Mesenchymal stem cell (in vitro differentiated cells and primary cell): ENCODE data around the gene COL23A1.
A peak's percentile ranks its signal among the peaks of the same experiment; 100 is the strongest.

ENCODE experiments used
- DNase-seq: peaks from one replicate; pipeline ENCODE4 v3.0.0-alpha.2; 2013
- H2AFZ ChIP-seq: one replicate; pipeline ENCODE4 v1.6.1; 2013; ENCODE audit warnings: low read depth, mild to moderate bottlenecking, control low read depth, inconsistent platforms, low read length, moderate library complexity
- H2AK5ac ChIP-seq: 2 replicates; pipeline ENCODE4 v1.6.1; 2013; ENCODE audit warnings: low read length, moderate library complexity, mild to moderate bottlenecking, inconsistent platforms; ENCODE audit not compliant: severe bottlenecking
- H2BK120ac ChIP-seq: one replicate; pipeline ENCODE4 v1.6.1; 2013; ENCODE audit warnings: low read depth, mild to moderate bottlenecking, inconsistent platforms, low read length, moderate library complexity
- H2BK12ac ChIP-seq, 2 experiments: one replicate each; pipeline ENCODE4 v1.6.1; 2013; ENCODE audit warnings: inconsistent platforms in 2 of 2, low read length in 2 of 2, mild to moderate bottlenecking in 2 of 2, moderate library complexity in 2 of 2, control low read depth in 1 of 2
- H2BK15ac ChIP-seq: one replicate; pipeline ENCODE4 v1.6.1; 2013; ENCODE audit warnings: mild to moderate bottlenecking, low read depth, inconsistent platforms; ENCODE audit not compliant: poor library complexity, severe bottlenecking
- H2BK5ac ChIP-seq: 2 replicates; pipeline ENCODE4 v1.6.1; 2013; ENCODE audit warnings: low read depth, mild to moderate bottlenecking, low read length, control low read depth, inconsistent platforms; ENCODE audit not compliant: poor library complexity, severe bottlenecking
- H3K14ac ChIP-seq, 2 experiments: one replicate each; pipeline ENCODE4 v1.6.1; 2013; ENCODE audit warnings: inconsistent platforms in 2 of 2, low read length in 2 of 2, control low read depth in 1 of 2, mild to moderate bottlenecking in 1 of 2, moderate library complexity in 1 of 2
- H3K18ac ChIP-seq, 2 experiments: one replicate each; pipeline ENCODE4 v1.6.1; 2013; ENCODE audit warnings: inconsistent platforms in 2 of 2, low read length in 2 of 2, control low read depth in 1 of 2, low read depth in 1 of 2, mild to moderate bottlenecking in 1 of 2
- H3K23ac ChIP-seq, 2 experiments: one replicate each; pipeline ENCODE4 v1.6.1; 2013; ENCODE audit warnings: inconsistent platforms in 2 of 2, low read length in 2 of 2, mild to moderate bottlenecking in 2 of 2, moderate library complexity in 2 of 2, control low read depth in 1 of 2
- H3K27ac ChIP-seq: 2 replicates; pipeline ENCODE4 v1.5.1; 2013; ENCODE audit warnings: mild to moderate bottlenecking, moderate library complexity, low read length, control low read depth, inconsistent platforms; ENCODE audit not compliant: poor library complexity, severe bottlenecking
- H3K27me3 ChIP-seq, 2 experiments: 2 replicates each; pipeline versions ENCODE4 v1.6.1 to v1.7.0; 2013; ENCODE audit warnings: low read length in 2 of 2, mild to moderate bottlenecking in 2 of 2, moderate library complexity in 2 of 2, control low read depth in 1 of 2, inconsistent platforms in 1 of 2; ENCODE audit not compliant: control insufficient read depth in 1 of 2, insufficient read depth in 1 of 2
- H3K36me3 ChIP-seq, 2 experiments: 2 replicates each; pipeline versions ENCODE4 v1.6.1 to v1.7.0; 2013; ENCODE audit warnings: low read length in 2 of 2, control low read depth in 1 of 2, inconsistent platforms in 1 of 2, low read depth in 1 of 2, mild to moderate bottlenecking in 1 of 2; ENCODE audit not compliant: insufficient read depth in 2 of 2, control insufficient read depth in 1 of 2
- H3K4ac ChIP-seq, 2 experiments: one replicate each; pipeline ENCODE4 v1.6.1; 2013; ENCODE audit warnings: inconsistent platforms in 2 of 2, low read length in 2 of 2, mild to moderate bottlenecking in 2 of 2, moderate library complexity in 2 of 2, control low read depth in 1 of 2, low read depth in 1 of 2
- H3K4me1 ChIP-seq: 2 replicates; pipeline ENCODE4 v1.6.1; 2013; ENCODE audit warnings: low read depth, low read length, control low read depth; ENCODE audit not compliant: control insufficient read depth, insufficient read depth
- H3K4me2 ChIP-seq: 2 replicates; pipeline ENCODE4 v1.6.1; 2013; ENCODE audit warnings: low read length, mild to moderate bottlenecking, inconsistent platforms; ENCODE audit not compliant: poor library complexity, severe bottlenecking
- H3K4me3 ChIP-seq, 2 experiments: 2 replicates each; pipeline versions ENCODE4 v1.5.1 to v1.7.0; 2013; ENCODE audit warnings: low read length in 2 of 2, mild to moderate bottlenecking in 2 of 2, control low read depth in 1 of 2, low read depth in 1 of 2; ENCODE audit not compliant: insufficient read depth in 1 of 2
- H3K79me1 ChIP-seq: replicated peaks from 2 replicates; pipeline ENCODE4 v1.6.1; 2013; ENCODE audit warnings: mild to moderate bottlenecking, control low read depth, low read length, inconsistent platforms; ENCODE audit not compliant: poor library complexity, severe bottlenecking
- H3K9ac ChIP-seq: 2 replicates; pipeline ENCODE4 v1.7.0; 2013; ENCODE audit warnings: mild to moderate bottlenecking, low read length, moderate library complexity
- H3K9me3 ChIP-seq: 2 replicates; pipeline ENCODE4 v1.7.0; 2013; ENCODE audit warnings: mild to moderate bottlenecking, low read length; ENCODE audit not compliant: control insufficient read depth
- H4K8ac ChIP-seq: one replicate; pipeline ENCODE4 v1.6.1; 2013; ENCODE audit warnings: inconsistent platforms, mild to moderate bottlenecking, low read length, moderate library complexity
- H4K91ac ChIP-seq: one replicate; pipeline ENCODE4 v1.6.1; 2013; ENCODE audit warnings: mild to moderate bottlenecking, low read length, inconsistent platforms
- WGBS: methylation state at CpG from one replicate; pipeline ENCODE4 v1.1.7; 2013; ENCODE audit warnings: mixed read lengths; 5-methylcytosine and 5-hydroxymethylcytosine counted together

COL23A1 gene

GRCh38 chr5:178202541-178202940, 387.7 kb downstream of the COL23A1 start:
- H3K36me3 ChIP-seq, result peaks cover 13 to 20% of the 10 kb centered on the region in 2 experiments
- H2AK5ac ChIP-seq, result no peak overlapping the region
- no peaks in the 10 kb centered on the region for H3K27me3 ChIP-seq
- H3K4ac ChIP-seq, result no peak overlapping the region
- H2BK12ac ChIP-seq, result no peak overlapping the region
- H3K27ac ChIP-seq, result no peak overlapping the region
- no peak overlapping the region for H2BK120ac ChIP-seq
- H2BK5ac ChIP-seq, result no peak overlapping the region
- H3K4me3 ChIP-seq, result no peak overlapping the region
- H3K18ac ChIP-seq, result no peak overlapping the region
- no peaks in the 10 kb centered on the region for H3K9me3 ChIP-seq
- no peak for DNase-seq
- no peak overlapping the region for H3K14ac ChIP-seq
- peaks cover 2% of the 10 kb centered on the region for H3K79me1 ChIP-seq
- no peak overlapping the region for H3K4me2 ChIP-seq
- H2BK15ac ChIP-seq, result no peak overlapping the region
- WGBS, result 96% methylated on average over 8 of the region's 10 CpGs
- H2AFZ ChIP-seq, result no peak overlapping the region
- H4K91ac ChIP-seq, result no peak overlapping the region
- H3K9ac ChIP-seq, result no peak overlapping the region
- H3K4me1 ChIP-seq, result peaks cover 15% of the 10 kb centered on the region
- no peak overlapping the region for H3K23ac ChIP-seq
- no peak overlapping the region for H4K8ac ChIP-seq

GRCh38 chr5:178201927-178202235, 388.3 kb downstream of the COL23A1 start:
- no peak overlapping the region for H3K18ac ChIP-seq
- no peaks in the 10 kb centered on the region for H3K9me3 ChIP-seq
- no peak overlapping the region for H2BK120ac ChIP-seq
- peaks cover 11% of the 10 kb centered on the region for H3K4me1 ChIP-seq
- H3K27ac ChIP-seq, result no peak overlapping the region
- H2AK5ac ChIP-seq, result no peak overlapping the region
- H3K9ac ChIP-seq, result no peak overlapping the region
- peaks cover 7 to 14% of the 10 kb centered on the region in 2 experiments for H3K36me3 ChIP-seq
- H3K4ac ChIP-seq, result no peak overlapping the region
- peaks cover 2% of the 10 kb centered on the region for H3K79me1 ChIP-seq
- no peak overlapping the region for H3K23ac ChIP-seq
- H4K8ac ChIP-seq, result no peak overlapping the region
- no peak for DNase-seq
- H2BK5ac ChIP-seq, result no peak overlapping the region
- no peak overlapping the region for H2BK15ac ChIP-seq
- H2AFZ ChIP-seq, result no peak overlapping the region
- no peak overlapping the region for H3K14ac ChIP-seq
- H4K91ac ChIP-seq, result no peak overlapping the region
- no peaks in the 10 kb centered on the region for H3K27me3 ChIP-seq
- no peak overlapping the region for H3K4me2 ChIP-seq
- H2BK12ac ChIP-seq, result no peak overlapping the region
- WGBS, result 39% methylated on average over 2 of the region's 2 CpGs
- no peak overlapping the region for H3K4me3 ChIP-seq

DNA sequence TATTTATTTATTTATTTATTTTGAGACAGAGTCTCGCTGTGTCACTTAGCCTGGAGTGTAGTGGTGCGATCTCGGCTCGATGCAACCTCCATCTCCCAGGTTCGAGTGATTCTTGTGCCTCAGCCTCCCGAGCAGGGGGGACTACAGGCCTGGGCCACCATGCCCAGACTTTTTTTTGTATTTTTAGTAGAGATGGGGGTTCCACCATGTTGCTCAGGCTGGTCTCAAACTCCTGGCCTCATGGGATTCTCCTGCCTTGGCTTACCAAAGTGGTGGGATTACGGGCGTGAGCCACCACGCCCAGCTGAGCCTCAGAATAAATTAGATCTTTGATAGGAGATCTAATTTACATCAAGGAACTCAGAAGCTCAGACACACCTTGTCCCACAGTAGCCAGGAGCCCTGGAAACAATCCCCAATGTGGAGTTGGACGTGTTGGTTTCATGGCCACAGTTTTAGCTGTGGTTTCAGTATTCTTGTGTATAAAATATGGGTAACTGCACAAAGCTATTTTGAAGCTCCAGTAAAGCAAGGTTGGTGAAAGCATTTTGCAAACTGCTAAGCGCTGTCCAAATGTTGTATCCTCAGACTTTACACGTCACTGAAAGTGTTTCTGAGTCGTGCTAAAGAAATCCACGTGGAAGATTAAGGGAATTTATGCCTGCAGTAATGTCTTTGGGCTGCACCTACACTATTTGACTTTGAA, 388.8 kb downstream of the COL23A1 start:
- 79% methylated on average over 11 of the region's 14 CpGs for WGBS
- peak; percentile 51 for DNase-seq
- Histone ChIP-seq H3K79me1 (peaks cover 2% of the 10 kb centered on the region), H3K4me2 (no peak overlapping the region), H2AK5ac (no peak overlapping the region), H2BK12ac (no peak overlapping the region), H3K4me1 (peaks cover 8% of the 10 kb centered on the region), H3K9ac (no peak overlapping the region), H3K18ac (no peak overlapping the region), H2BK5ac (no peak overlapping the region), H3K4ac (no peak overlapping the region), H4K91ac (no peak overlapping the region), H3K27me3 (peaks cover 0 to 1% of the 10 kb centered on the region in 2 experiments), H3K27ac (no peak overlapping the region), H4K8ac (no peak overlapping the region), H2BK15ac (no peak overlapping the region), H3K14ac (no peak overlapping the region), H3K9me3 (no peaks in the 10 kb centered on the region), H3K23ac (no peak overlapping the region), H3K4me3 (no peak overlapping the region), H2BK120ac (no peak overlapping the region), H2AFZ (no peak overlapping the region), H3K36me3 (peaks cover 2 to 9% of the 10 kb centered on the region in 2 experiments)

- no peak overlapping the region for H3K27ac ChIP-seq
- peaks cover 6% of the 10 kb centered on the region for H3K4me1 ChIP-seq
- no peak overlapping the region for H4K8ac ChIP-seq
- no peak overlapping the region for H4K91ac ChIP-seq
- H2AFZ ChIP-seq, result no peak overlapping the region
- H3K23ac ChIP-seq, result no peak overlapping the region
- H3K9me3 ChIP-seq, result no peaks in the 10 kb centered on the region
- no peak overlapping the region for H2BK120ac ChIP-seq
- H2BK12ac ChIP-seq, result no peak overlapping the region
- no peak overlapping the region for H2BK5ac ChIP-seq
- H3K27me3 ChIP-seq, result peaks cover 2 to 10% of the 10 kb centered on the region in 2 experiments
- H3K79me1 ChIP-seq, result peaks cover 2% of the 10 kb centered on the region
- DNase-seq, result no peak
- H3K4me3 ChIP-seq, result no peak overlapping the region
- 97% methylated on average over 11 of the region's 12 CpGs for WGBS
- no peak overlapping the region for H2AK5ac ChIP-seq
- H3K36me3 ChIP-seq, result no peaks in the 10 kb centered on the region
- H3K9ac ChIP-seq, result no peak overlapping the region
- no peak overlapping the region for H2BK15ac ChIP-seq
- H3K14ac ChIP-seq, result no peak overlapping the region
- H3K4ac ChIP-seq, result no peak overlapping the region
- no peak overlapping the region for H3K4me2 ChIP-seq
- no peak overlapping the region for H3K18ac ChIP-seq
Observed at GRCh38 chr5:178199581-178200434, 390.4 kb downstream of the COL23A1 start.
